Transverse colon (tissue), 4 donors: Measurements from ENCODE around the gene ZDHHC17. TPM values are rescaled to one million over a fixed set of nuclear protein-coding genes. Genes with fewer than 3 reads are reported as not detected.

ENCODE experiments used
- DNase-seq: peaks from one replicate; pipeline ENCODE4 v3.0.0-alpha.2; 2019
- H3K27ac ChIP-seq, 4 donors: fragments of 200-600 bp; sonication (generic); 2 replicates each; pipeline ENCODE4 v1.5.1; 2016 to 2018; ENCODE audit warnings: inconsistent platforms in 4 of 4
- H3K27me3 ChIP-seq: fragments of 200-600 bp; sonication (generic); 2 replicates; pipeline ENCODE4 v1.5.1; 2017; ENCODE audit warnings: inconsistent platforms
- H3K36me3 ChIP-seq, 4 donors: fragments of 200-600 bp; sonication (generic); 2 replicates each; pipeline ENCODE4 v1.5.1; 2017 to 2019; ENCODE audit warnings: inconsistent platforms in 4 of 4
- H3K4me1 ChIP-seq, 4 donors: fragments of 200-600 bp; sonication (generic); 2 replicates each; pipeline ENCODE4 v1.5.1; 2017 to 2020; ENCODE audit warnings: inconsistent platforms in 4 of 4
- H3K4me3 ChIP-seq, 4 donors: fragments of 200-600 bp; sonication (generic); 1 replicate in 1 of 4; 2 replicates in 3 of 4; pipeline versions ENCODE4 v1.5.1 to v1.6.1; 2017 to 2019; ENCODE audit warnings: inconsistent platforms in 4 of 4
- H3K9me3 ChIP-seq, 2 donors: fragments of 200-600 bp; sonication (generic); 2 replicates each; pipeline ENCODE4 v1.5.1; 2017 to 2019; ENCODE audit warnings: inconsistent platforms in 2 of 2
- EP300 ChIP-seq: sonication (generic); formaldehyde crosslinking; IDR thresholded peaks from one replicate; pipeline ENCODE4 v1.6.1; 2017; ENCODE audit warnings: antibody characterized with exemption, low read depth
- POLR2A ChIP-seq: fragments of 450-650 bp; IDR thresholded peaks from one replicate; pipeline ENCODE4 v1.6.1; 2016; ENCODE audit warnings: antibody characterized with exemption, mild to moderate bottlenecking, moderate library complexity
- POLR2AphosphoS5 ChIP-seq, 3 donors: sonication (generic); formaldehyde crosslinking; IDR thresholded peaks; one replicate each; pipeline ENCODE4 v1.6.1; 2016; ENCODE audit warnings: antibody characterized with exemption in 3 of 3
- WGBS, 2 donors: methylation state at CpG; one replicate each; pipeline ENCODE4 v1.1.5; 2018; ENCODE audit warnings: low coverage in 1 of 2; 5-methylcytosine and 5-hydroxymethylcytosine counted together
- in situ Hi-C, 4 donors: fragments of 200-750 bp; cut with MboI; loops; one replicate each; pipeline versions ENCODE4 v1.15.0 to v1.15.1; 2017; ENCODE audit warnings: low sequenced_read_pairs in 3 of 4, low pct_ligation_motif_present in 1 of 4, low pct_unique_long_range_greater_than_20kb in 1 of 4
- intact Hi-C: fragments of 100-400 bp; cut with DNase I; formaldehyde crosslinking; loops from one replicate; pipeline ENCODE4 v1.15.1; 2023; ENCODE audit warnings: low total_unique reads
- total RNA-seq, 4 donors: library from RNA; depleted of rRNA; stranded (reverse); fragments of >200 nt; gene quantifications; one replicate each; pipeline ENCODE4 v1.1.0, GENCODE V29; 2016
- TF ChIP-seq, protein P1 (sequence below), 5 experiments: fragments of 200-600 bp in 3 of 5; fragments of 450-650 bp in 2 of 5; sonication (generic) in 3 of 5; IDR thresholded peaks; 1 replicate in 2 of 5; 2 replicates in 3 of 5; pipeline ENCODE4 v1.5.1; 2016 to 2017; ENCODE audit warnings: antibody characterized with exemption in 5 of 5, inconsistent platforms in 3 of 5, mild to moderate bottlenecking in 2 of 5, moderate library complexity in 1 of 5

The ZDHHC17 gene
- total RNA-seq, 4 donors from 2014 or later, result 2.6 to 38.7 (median 18.5) TPM

GRCh38 chr12:76890151-76891143 lies 126.5 kb downstream of the ZDHHC17 start:
- in situ Hi-C loops, result no loop called here
- Histone ChIP-seq H3K9me3 (no peaks in the 10 kb centered on the region), H3K27ac (no peak overlapping the region), H3K4me3 (no peak overlapping the region), H3K36me3 (no peaks in the 10 kb centered on the region), H3K27me3 (no peaks in the 10 kb centered on the region), H3K4me1 (no peaks in the 10 kb centered on the region)
- 41 to 42% methylated on average over 8 of the region's 8 CpGs for WGBS, 2 donors
- DNase-seq, result no peak
- TF ChIP-seq POLR2A (no peak), EP300 (no peak), POLR2AphosphoS5 (IDR thresholded peaks at IDR 0.05) (no peak)
- TF ChIP-seq, protein P1, sequence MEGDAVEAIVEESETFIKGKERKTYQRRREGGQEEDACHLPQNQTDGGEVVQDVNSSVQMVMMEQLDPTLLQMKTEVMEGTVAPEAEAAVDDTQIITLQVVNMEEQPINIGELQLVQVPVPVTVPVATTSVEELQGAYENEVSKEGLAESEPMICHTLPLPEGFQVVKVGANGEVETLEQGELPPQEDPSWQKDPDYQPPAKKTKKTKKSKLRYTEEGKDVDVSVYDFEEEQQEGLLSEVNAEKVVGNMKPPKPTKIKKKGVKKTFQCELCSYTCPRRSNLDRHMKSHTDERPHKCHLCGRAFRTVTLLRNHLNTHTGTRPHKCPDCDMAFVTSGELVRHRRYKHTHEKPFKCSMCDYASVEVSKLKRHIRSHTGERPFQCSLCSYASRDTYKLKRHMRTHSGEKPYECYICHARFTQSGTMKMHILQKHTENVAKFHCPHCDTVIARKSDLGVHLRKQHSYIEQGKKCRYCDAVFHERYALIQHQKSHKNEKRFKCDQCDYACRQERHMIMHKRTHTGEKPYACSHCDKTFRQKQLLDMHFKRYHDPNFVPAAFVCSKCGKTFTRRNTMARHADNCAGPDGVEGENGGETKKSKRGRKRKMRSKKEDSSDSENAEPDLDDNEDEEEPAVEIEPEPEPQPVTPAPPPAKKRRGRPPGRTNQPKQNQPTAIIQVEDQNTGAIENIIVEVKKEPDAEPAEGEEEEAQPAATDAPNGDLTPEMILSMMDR (IDR thresholded peaks at IDR 0.05), result no peak
- intact Hi-C loops, result no loop called here

DNA sequence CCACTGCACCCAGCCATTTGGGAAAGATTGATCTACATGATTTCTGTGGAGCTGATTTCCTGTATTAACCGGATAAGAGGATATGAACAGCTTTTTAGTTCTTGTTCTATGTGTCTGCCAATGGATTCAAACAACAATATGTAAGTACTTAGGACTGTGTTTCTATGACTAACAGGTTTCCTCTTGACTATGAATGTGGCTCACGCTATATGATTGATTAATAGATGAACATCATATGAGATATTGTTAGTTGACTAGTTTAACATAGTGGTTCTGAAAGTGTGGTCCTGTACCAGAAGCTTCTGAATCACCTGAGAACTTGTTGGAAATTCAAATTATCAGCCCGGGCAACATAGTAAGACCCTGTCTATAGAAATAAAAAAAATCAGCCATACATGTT lies 127.7 kb downstream of the ZDHHC17 start:
- Histone ChIP-seq H3K27ac (no peak overlapping the region), H3K4me1 (no peaks in the 10 kb centered on the region), H3K9me3 (no peaks in the 10 kb centered on the region), H3K4me3 (no peak overlapping the region), H3K36me3 (no peaks in the 10 kb centered on the region), H3K27me3 (no peaks in the 10 kb centered on the region)
- in situ Hi-C loops, result no loop called here
- DNase-seq, result no peak
- intact Hi-C loops, result no loop called here
- 79 to 91% methylated on average over 3 of the region's 3 CpGs for WGBS, 2 donors
- TF ChIP-seq EP300, result no peak
- TF ChIP-seq, protein P1 (IDR thresholded peaks at IDR 0.05), result no peak
- TF ChIP-seq POLR2A, result no peak
- no peak for TF ChIP-seq POLR2AphosphoS5 (IDR thresholded peaks at IDR 0.05)

DNA sequence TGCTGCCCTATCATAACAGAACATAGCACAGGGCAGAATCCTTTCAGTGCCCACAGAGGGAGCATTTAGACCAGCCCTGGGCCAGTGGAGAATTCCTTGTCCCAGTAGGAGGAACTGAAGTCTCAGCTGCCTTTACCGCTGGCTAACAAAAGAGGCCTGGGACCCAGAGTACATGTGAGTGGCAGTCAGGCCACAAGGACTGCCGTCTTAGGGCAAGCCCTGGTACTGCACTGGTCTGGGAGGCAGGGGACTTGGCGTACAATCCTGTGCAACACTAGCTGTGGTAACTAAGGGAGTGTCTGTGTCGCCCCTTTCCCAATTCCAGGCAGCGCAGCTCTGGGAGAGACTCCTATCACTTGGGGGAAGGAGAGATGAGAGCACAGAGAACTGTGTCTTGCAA lies 131.9 kb downstream of the ZDHHC17 start:
- Histone ChIP-seq H3K4me1 (peaks cover 0 to 3% (median 0%) of the 10 kb centered on the region in 4 donors), H3K4me3 (no peak overlapping the region), H3K27ac (no peak overlapping the region), H3K9me3 (no peaks in the 10 kb centered on the region), H3K27me3 (no peaks in the 10 kb centered on the region), H3K36me3 (no peaks in the 10 kb centered on the region)
- in situ Hi-C loops (no loop called here), intact Hi-C loops (no loop called here)
- WGBS, 2 donors, result 95 to 100% methylated on average over 1 to 5 of the region's 5 CpGs
- DNase-seq, result no peak
- TF ChIP-seq, protein P1 (IDR thresholded peaks at IDR 0.05), result no peak
- TF ChIP-seq EP300 (no peak), POLR2A (no peak), POLR2AphosphoS5 (IDR thresholded peaks at IDR 0.05) (no peak)

DNA sequence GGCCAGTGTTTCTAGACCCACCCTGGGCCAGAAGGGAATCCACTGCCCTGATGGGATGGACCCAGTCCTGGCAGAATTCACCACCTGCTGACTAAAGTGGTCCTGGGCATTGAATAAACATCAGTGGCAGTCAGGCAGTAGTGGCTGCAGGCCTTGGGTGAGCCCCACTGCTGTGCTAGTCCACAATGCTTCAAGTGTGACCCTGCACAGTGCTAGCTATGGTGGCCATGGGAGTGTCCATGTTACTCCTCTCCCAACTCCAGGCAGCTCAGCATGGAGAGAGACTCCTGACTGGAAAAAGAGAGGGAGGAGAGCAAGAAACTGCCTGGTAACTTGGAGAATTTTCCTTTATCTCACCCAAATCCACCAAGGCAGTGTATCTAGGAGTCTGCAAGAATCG lies 132.4 kb downstream of the ZDHHC17 start:
- in situ Hi-C loops, result no loop called here
- Histone ChIP-seq H3K36me3 (no peaks in the 10 kb centered on the region), H3K9me3 (no peaks in the 10 kb centered on the region), H3K27me3 (no peaks in the 10 kb centered on the region), H3K4me3 (no peak overlapping the region), H3K4me1 (peaks cover 0 to 3% (median 0%) of the 10 kb centered on the region in 4 donors), H3K27ac (no peak overlapping the region)
- WGBS, 2 donors, result 88% methylated on average over 1 of the region's 1 CpG; no CpG with 5 or more reads in 1 of the 2 donors
- TF ChIP-seq, protein P1 (IDR thresholded peaks at IDR 0.05), result no peak
- no peak for TF ChIP-seq EP300
- TF ChIP-seq POLR2AphosphoS5 (IDR thresholded peaks at IDR 0.05), result no peak
- no peak for TF ChIP-seq POLR2A
- intact Hi-C loops, result no loop called here
- no peak for DNase-seq
